GM06990 (cell line): ENCODE data around the gene MICAL3.

Experiments used
- DNase-seq: peaks from one replicate; pipeline ENCODE4 v3.0.0-alpha.2; 2011; ENCODE audit not compliant: insufficient read length; ENCODE audit errors: extremely low read depth
- H3K27me3 ChIP-seq: replicated peaks from 2 replicates; pipeline ENCODE4 v1.6.0; 2011; ENCODE audit warnings: low read length; ENCODE audit not compliant: control insufficient read depth, insufficient read depth
- H3K36me3 ChIP-seq: 2 replicates; pipeline ENCODE4 v1.5.1; 2011; ENCODE audit warnings: low read length; ENCODE audit not compliant: control insufficient read depth, insufficient read depth
- H3K4me3 ChIP-seq: replicated peaks from 2 replicates; pipeline ENCODE4 v1.5.1; 2011; ENCODE audit warnings: low read depth, mild to moderate bottlenecking, control low read depth, low read length
- CTCF ChIP-seq: IDR thresholded peaks from 2 replicates; pipeline ENCODE4 v1.5.1; 2011; ENCODE audit warnings: low read length, control low read depth, mild to moderate bottlenecking, inconsistent platforms; ENCODE audit not compliant: insufficient read depth, poor library complexity, severe bottlenecking

MICAL3 gene

GRCh38 chr22:17960695-17961445 is 63.5 kb downstream of the MICAL3 start:
- no peak for DNase-seq
- H3K4me3 ChIP-seq, result no peak overlapping the region
- H3K36me3 ChIP-seq, result no peaks in the 10 kb centered on the region; the same call in 1 of the 2 replicates
- TF ChIP-seq CTCF, result no peak
- H3K27me3 ChIP-seq, result no peaks in the 10 kb centered on the region

GRCh38 chr22:17960011-17960410 is 64.3 kb downstream of the MICAL3 start:
- TF ChIP-seq CTCF, result no peak
- no peaks in the 10 kb centered on the region; the same call in 1 of the 2 replicates for H3K36me3 ChIP-seq
- no peak overlapping the region for H3K4me3 ChIP-seq
- DNase-seq, result no peak
- H3K27me3 ChIP-seq, result no peaks in the 10 kb centered on the region

GRCh38 chr22:17958166-17958565 is 66.2 kb downstream of the MICAL3 start:
- TF ChIP-seq CTCF, result no peak
- Histone ChIP-seq H3K27me3 (no peaks in the 10 kb centered on the region), H3K36me3 (no peaks in the 10 kb centered on the region; the same call in 1 of the 2 replicates), H3K4me3 (no peak overlapping the region)
- DNase-seq, result no peak

GRCh38 chr22:17957693-17958092 is 66.7 kb downstream of the MICAL3 start:
- TF ChIP-seq CTCF, result no peak
- Histone ChIP-seq H3K36me3 (no peaks in the 10 kb centered on the region; the same call in 1 of the 2 replicates), H3K4me3 (no peak overlapping the region), H3K27me3 (no peaks in the 10 kb centered on the region)
- DNase-seq, result no peak

GRCh38 chr22:17957204-17957603 is 67.2 kb downstream of the MICAL3 start:
- no peaks in the 10 kb centered on the region for H3K27me3 ChIP-seq
- TF ChIP-seq CTCF, result no peak
- no peak for DNase-seq

GRCh38 chr22:17956630-17957029 is 67.7 kb downstream of the MICAL3 start:
- DNase-seq, result no peak
- Histone ChIP-seq H3K27me3 (no peaks in the 10 kb centered on the region), H3K36me3 (no peaks in the 10 kb centered on the region), H3K4me3 (no peak overlapping the region)
- no peak for TF ChIP-seq CTCF

More at GRCh38 chr22:17957204-17957603, 67.2 kb downstream of the MICAL3 start:
- H3K4me3 ChIP-seq, result no peak overlapping the region
- H3K36me3 ChIP-seq, result no peaks in the 10 kb centered on the region; the same call in 1 of the 2 replicates
